ENCODE data around the gene RSBN1.
"Not testable (repeated sequence)": the region's sequence is repeated elsewhere in the genome, so short reads cannot be mapped to it uniquely, and the experiment has no call there.

The RSBN1 gene

DNA sequence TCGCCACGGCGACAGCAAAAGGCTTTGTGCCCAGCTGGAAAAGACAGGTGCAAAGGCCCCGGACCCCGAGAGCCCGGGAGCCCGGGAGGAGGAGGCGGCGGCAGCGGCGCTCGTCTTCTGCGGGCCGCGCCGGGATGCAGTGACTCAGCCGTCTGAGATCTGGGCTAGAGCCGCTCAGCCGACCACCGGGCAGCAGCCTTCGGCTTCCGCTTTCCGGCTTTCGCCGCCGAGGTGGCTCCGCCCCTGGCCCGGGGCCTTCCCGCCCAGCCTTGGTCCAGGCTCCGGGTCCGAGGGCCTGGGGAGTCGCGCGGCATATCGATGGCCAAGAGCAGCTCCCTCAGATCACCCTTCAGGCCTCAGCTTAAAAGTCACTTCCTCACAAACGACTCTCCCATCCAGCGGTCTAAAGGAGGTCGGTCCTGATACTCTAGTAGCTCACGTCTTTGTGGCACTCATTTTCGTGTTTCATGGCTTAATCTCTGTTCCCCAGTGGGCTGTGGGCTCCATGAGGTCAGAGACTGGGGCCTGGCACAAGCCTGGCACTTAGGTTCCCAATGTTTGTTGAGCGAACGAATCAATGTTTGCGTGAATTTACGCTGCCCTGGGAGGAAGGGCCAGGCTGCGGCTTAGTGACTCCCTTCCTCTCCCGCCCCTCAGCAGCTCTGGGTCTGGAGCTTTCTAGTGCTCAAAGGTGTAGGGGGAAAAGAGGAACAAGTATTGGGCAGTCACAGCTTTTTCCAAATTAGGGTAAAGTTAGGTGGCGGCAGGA is 52.8 kb downstream of the RSBN1 start, which contains the start of gene PHTF1:
PHTF1 (minus strand) TSS at position 154 of the 769 bp plus-strand sequence. CDS start 783 bp downstream, outside the sequence.
- Histone ChIP-seq H3K4me3 (ENCODE audit: low read length in 2 of 2) (peak within 1 kb of the TSS; percentile 87 to 99), H3K36me3 (ENCODE audit: control insufficient read depth in 2 of 2, insufficient read depth in 2 of 2, low read length in 2 of 2) (no peaks in the 10 kb centered on the region), H3K9ac (ENCODE audit: low read length in 2 of 2) (peak within 1 kb of the TSS; percentile 91 to 99), H3K4me1 (ENCODE audit: control insufficient read depth, insufficient read depth, low read length) (peaks cover 6% of the 10 kb centered on the region), H3K9me3 (ENCODE audit: control insufficient read depth in 2 of 2, low read length in 2 of 2) (no peaks in the 10 kb centered on the region), H3K27me3 (ENCODE audit: control insufficient read depth in 1 of 2, insufficient read depth in 2 of 2, low read length in 2 of 2) (no peaks in the 10 kb centered on the region), H3K27ac (ENCODE audit: low read length) (peak within 1 kb of the TSS; percentile 87)

DNA sequence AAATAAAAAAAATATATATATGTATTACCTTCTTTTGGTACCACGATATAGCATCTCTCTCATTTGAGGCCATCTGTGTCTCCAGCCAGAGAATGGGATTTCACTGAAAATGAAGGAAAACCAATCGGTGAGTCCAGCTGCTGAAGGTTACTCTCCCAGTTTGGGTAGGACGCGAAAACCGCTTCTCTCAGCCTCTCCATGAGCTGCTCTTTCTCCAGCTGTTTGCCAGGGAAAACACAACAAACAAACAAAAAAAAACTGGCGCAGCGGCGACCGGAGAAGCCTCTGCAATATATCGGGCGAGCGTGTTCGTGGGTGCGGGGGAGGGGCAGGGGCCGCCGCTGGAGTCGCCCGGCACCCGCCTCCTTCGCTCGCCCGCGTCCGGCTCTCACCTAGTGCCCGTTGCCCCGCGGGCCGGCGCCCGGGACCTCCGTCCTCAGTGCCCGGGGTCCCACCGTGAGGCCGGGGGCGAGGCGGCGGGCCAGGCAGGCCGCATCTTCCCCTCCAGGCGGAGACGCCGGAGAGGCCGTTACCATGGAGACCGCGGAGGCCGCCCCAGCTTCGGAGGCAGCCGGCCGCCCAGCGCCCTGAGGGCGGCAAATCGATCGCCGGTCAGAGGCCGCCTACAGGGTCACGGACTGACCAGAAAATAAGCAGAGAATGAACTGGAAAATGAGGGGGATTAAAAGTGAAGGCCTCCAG is 53.5 kb downstream of the RSBN1 start:
- Histone ChIP-seq H3K4me1 (ENCODE audit: control insufficient read depth, insufficient read depth, low read length) (peaks cover 6% of the 10 kb centered on the region), H3K27ac (ENCODE audit: low read length) (peak overlapping the region; percentile 87), H3K27me3 (ENCODE audit: control insufficient read depth in 1 of 2, insufficient read depth in 2 of 2, low read length in 2 of 2) (no peaks in the 10 kb centered on the region), H3K9me3 (ENCODE audit: control insufficient read depth in 2 of 2, low read length in 2 of 2) (no peaks in the 10 kb centered on the region), H3K9ac (ENCODE audit: low read length in 2 of 2) (peak overlapping the region; percentile 91 to 99), H3K4me3 (ENCODE audit: low read length in 2 of 2) (peak overlapping the region; percentile 87 to 99), H3K36me3 (ENCODE audit: control insufficient read depth in 2 of 2, insufficient read depth in 2 of 2, low read length in 2 of 2) (no peaks in the 10 kb centered on the region)

DNA sequence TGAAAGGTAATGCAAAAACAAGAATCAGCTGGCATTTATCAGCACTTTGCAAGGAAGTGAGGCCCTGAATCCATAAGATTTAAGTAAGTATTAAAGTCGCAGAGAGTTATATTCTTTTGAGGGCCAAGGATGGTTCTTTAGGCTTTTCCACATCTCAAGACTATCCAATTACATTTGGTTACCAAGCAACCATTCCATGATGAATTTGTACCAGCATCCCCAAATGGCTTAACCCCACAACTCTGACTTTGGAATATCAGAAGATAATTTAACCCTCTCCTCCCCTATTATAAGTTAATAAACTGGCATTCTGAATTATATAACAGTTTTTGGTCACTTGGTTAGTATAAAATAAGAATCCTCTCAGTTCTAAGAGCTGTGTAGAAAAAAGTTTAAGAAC is 55.8 kb downstream of the RSBN1 start:
- H3K9ac ChIP-seq (ENCODE audit: low read length in 2 of 2), result no peak overlapping the region
- H3K9me3 ChIP-seq (ENCODE audit: control insufficient read depth in 2 of 2, low read length in 2 of 2), result no peaks in the 10 kb centered on the region
- H3K27me3 ChIP-seq (ENCODE audit: control insufficient read depth in 1 of 2, insufficient read depth in 2 of 2, low read length in 2 of 2), result no peaks in the 10 kb centered on the region
- H3K4me3 ChIP-seq (ENCODE audit: low read length in 2 of 2), result no peak overlapping the region
- peaks cover 6% of the 10 kb centered on the region for H3K4me1 ChIP-seq (ENCODE audit: control insufficient read depth, insufficient read depth, low read length)
- H3K36me3 ChIP-seq (ENCODE audit: control insufficient read depth in 2 of 2, insufficient read depth in 2 of 2, low read length in 2 of 2), result no peaks in the 10 kb centered on the region
- H3K27ac ChIP-seq (ENCODE audit: low read length), result no peak overlapping the region

DNA sequence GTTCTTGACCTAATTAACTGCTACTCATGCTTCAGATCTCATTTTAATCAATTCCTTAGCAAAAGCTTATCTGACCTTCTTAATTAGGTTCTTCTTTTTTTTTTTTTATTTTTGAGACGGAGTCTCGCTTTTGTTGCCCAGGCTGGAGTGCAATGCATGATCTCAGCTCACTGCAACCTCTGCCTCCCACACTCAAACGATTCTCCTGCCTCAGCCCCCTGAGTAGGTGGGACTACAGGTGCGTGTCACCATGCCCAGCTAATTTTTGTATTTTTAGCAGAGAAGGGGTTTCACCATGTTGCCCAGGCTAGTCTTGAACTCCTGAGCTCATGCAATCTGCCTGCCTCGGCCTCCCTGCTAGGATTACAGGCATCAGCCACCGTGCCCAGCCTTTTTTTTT is 58.9 kb downstream of the RSBN1 start:
- not testable (repeated sequence) for H3K9me3 ChIP-seq (ENCODE audit: control insufficient read depth in 2 of 2, low read length in 2 of 2); H3K27ac ChIP-seq (ENCODE audit: low read length); H3K27me3 ChIP-seq (ENCODE audit: control insufficient read depth in 1 of 2, insufficient read depth in 2 of 2, low read length in 2 of 2); H3K36me3 ChIP-seq (ENCODE audit: control insufficient read depth in 2 of 2, insufficient read depth in 2 of 2, low read length in 2 of 2); H3K4me1 ChIP-seq (ENCODE audit: control insufficient read depth, insufficient read depth, low read length); H3K4me3 ChIP-seq (ENCODE audit: low read length in 2 of 2); H3K9ac ChIP-seq (ENCODE audit: low read length in 2 of 2)

DNA sequence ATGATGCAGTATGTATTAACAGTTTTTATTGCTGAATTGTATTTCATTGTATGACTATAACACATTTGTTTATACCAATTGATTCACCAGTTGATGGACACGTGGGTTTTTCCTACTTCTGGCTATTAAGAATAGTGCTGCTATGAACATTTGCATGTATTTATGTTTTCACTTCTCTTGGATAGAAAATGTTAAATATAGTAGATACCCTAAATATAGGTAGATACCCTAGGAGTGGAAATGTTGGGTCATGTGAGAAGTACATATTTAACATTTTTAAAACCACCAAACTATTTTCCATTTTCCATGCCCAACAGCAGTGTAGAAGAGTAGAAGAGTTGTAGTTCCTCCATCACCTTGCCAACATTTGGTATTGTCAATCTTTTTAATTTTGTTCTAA is 60.8 kb downstream of the RSBN1 start:
- Histone ChIP-seq H3K27ac (ENCODE audit: low read length) (no peak overlapping the region), H3K9me3 (ENCODE audit: control insufficient read depth in 2 of 2, low read length in 2 of 2) (no peaks in the 10 kb centered on the region), H3K4me3 (ENCODE audit: low read length in 2 of 2) (no peak overlapping the region), H3K36me3 (ENCODE audit: control insufficient read depth in 2 of 2, insufficient read depth in 2 of 2, low read length in 2 of 2) (no peaks in the 10 kb centered on the region), H3K27me3 (ENCODE audit: control insufficient read depth in 1 of 2, insufficient read depth in 2 of 2, low read length in 2 of 2) (no peaks in the 10 kb centered on the region), H3K4me1 (ENCODE audit: control insufficient read depth, insufficient read depth, low read length) (no peaks in the 10 kb centered on the region), H3K9ac (ENCODE audit: low read length in 2 of 2) (no peak overlapping the region)

DNA sequence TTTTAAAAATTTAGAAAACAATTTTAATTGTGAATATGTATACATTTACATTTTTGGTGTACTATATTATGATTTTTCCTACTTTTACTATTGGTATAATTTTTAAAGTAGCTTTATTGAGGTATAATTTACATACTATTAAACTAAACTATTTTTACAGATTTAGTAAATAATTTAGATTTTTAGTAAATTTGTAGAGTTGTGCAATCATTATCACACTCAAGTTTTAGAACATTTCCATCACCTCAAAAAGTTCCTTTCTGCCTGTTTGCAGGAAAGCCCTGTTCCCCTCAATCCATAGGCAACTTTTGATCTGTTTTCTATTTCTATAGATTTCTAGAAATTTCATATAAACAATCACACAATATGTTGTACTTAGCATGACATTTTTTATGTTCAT is 61.2 kb downstream of the RSBN1 start:
- Histone ChIP-seq H3K9me3 (ENCODE audit: control insufficient read depth in 2 of 2, low read length in 2 of 2) (no peaks in the 10 kb centered on the region), H3K4me1 (ENCODE audit: control insufficient read depth, insufficient read depth, low read length) (no peaks in the 10 kb centered on the region), H3K4me3 (ENCODE audit: low read length in 2 of 2) (no peak overlapping the region), H3K27me3 (ENCODE audit: control insufficient read depth in 1 of 2, insufficient read depth in 2 of 2, low read length in 2 of 2) (no peaks in the 10 kb centered on the region), H3K36me3 (ENCODE audit: control insufficient read depth in 2 of 2, insufficient read depth in 2 of 2, low read length in 2 of 2) (no peaks in the 10 kb centered on the region), H3K9ac (ENCODE audit: low read length in 2 of 2) (no peak overlapping the region), H3K27ac (ENCODE audit: low read length) (no peak overlapping the region)

DNA sequence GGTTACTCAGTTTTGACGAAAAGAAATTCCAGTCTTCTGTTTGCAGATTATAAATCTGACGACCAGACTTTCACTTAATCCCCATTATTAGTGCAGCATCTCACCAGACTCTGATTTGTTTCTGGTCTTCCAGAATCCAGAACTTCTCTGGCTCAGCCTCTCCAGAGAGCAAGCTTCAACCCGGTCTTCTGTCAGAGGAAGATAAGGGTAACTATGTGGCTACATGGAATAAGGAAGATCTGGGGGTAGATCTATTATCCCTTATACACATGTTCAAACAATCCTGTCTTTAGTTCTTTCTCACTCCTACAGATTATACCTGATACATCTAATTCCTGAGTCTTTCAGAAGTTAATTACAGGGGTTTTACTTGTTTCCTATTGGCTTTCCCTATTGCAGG is 62.9 kb downstream of the RSBN1 start:
- H3K27ac ChIP-seq (ENCODE audit: low read length), result no peak overlapping the region
- no peaks in the 10 kb centered on the region for H3K9me3 ChIP-seq (ENCODE audit: control insufficient read depth in 2 of 2, low read length in 2 of 2)
- no peaks in the 10 kb centered on the region for H3K36me3 ChIP-seq (ENCODE audit: control insufficient read depth in 2 of 2, insufficient read depth in 2 of 2, low read length in 2 of 2)
- no peak overlapping the region for H3K4me3 ChIP-seq (ENCODE audit: low read length in 2 of 2)
- H3K9ac ChIP-seq (ENCODE audit: low read length in 2 of 2), result no peak overlapping the region
- H3K27me3 ChIP-seq (ENCODE audit: control insufficient read depth in 1 of 2, insufficient read depth in 2 of 2, low read length in 2 of 2), result no peaks in the 10 kb centered on the region
- no peaks in the 10 kb centered on the region for H3K4me1 ChIP-seq (ENCODE audit: control insufficient read depth, insufficient read depth, low read length)

DNA sequence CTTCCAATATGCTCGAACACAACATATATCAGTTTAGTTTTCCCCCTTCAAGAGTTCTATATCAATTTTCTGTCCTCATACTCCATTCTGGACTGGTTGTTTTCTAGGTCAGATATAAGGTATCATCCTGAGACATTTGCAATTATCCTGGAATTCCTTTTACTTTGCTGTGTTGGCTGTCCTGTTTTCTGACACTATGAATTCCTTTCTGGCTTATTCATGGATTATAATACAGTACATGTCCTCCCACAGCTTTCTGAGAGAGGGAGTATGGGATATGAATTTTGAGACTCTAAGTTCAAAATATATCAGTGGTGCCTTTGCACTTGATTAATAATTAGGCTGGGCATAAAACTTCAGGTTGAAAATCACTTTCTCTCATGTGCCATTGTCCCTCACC is 64.9 kb downstream of the RSBN1 start:
- H3K36me3 ChIP-seq (ENCODE audit: control insufficient read depth in 2 of 2, insufficient read depth in 2 of 2, low read length in 2 of 2), result no peaks in the 10 kb centered on the region
- H3K4me1 ChIP-seq (ENCODE audit: control insufficient read depth, insufficient read depth, low read length), result no peaks in the 10 kb centered on the region
- H3K27ac ChIP-seq (ENCODE audit: low read length), result no peak overlapping the region
- H3K4me3 ChIP-seq (ENCODE audit: low read length in 2 of 2), result no peak overlapping the region
- H3K9ac ChIP-seq (ENCODE audit: low read length in 2 of 2), result no peak overlapping the region
- H3K27me3 ChIP-seq (ENCODE audit: control insufficient read depth in 1 of 2, insufficient read depth in 2 of 2, low read length in 2 of 2), result no peaks in the 10 kb centered on the region
- no peaks in the 10 kb centered on the region for H3K9me3 ChIP-seq (ENCODE audit: control insufficient read depth in 2 of 2, low read length in 2 of 2)

DNA sequence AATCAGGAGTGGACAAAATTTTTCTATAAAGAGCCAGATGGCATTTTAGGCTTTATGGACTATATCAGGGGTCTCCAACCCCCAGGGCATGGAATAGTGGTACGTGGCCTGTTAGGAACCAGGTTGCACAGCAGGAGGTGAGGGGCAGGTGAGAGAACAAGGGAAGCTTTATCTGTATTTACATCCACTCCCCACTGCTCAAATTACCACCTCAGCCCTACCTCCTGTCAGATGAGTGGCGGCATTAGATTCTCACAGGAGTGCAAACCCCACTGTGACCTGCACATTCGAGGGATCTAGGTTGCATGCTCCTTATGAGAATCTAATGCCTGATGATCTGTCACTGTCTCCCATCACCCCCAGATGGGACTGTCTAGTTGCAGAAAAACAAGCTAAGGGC is 66.9 kb downstream of the RSBN1 start:
- Histone ChIP-seq H3K27ac (ENCODE audit: low read length) (no peak overlapping the region), H3K4me3 (ENCODE audit: low read length in 2 of 2) (no peak overlapping the region), H3K4me1 (ENCODE audit: control insufficient read depth, insufficient read depth, low read length) (no peaks in the 10 kb centered on the region), H3K36me3 (ENCODE audit: control insufficient read depth in 2 of 2, insufficient read depth in 2 of 2, low read length in 2 of 2) (no peaks in the 10 kb centered on the region), H3K9me3 (ENCODE audit: control insufficient read depth in 2 of 2, low read length in 2 of 2) (no peaks in the 10 kb centered on the region), H3K27me3 (ENCODE audit: control insufficient read depth in 1 of 2, insufficient read depth in 2 of 2, low read length in 2 of 2) (no peaks in the 10 kb centered on the region), H3K9ac (ENCODE audit: low read length in 2 of 2) (no peak overlapping the region)

DNA sequence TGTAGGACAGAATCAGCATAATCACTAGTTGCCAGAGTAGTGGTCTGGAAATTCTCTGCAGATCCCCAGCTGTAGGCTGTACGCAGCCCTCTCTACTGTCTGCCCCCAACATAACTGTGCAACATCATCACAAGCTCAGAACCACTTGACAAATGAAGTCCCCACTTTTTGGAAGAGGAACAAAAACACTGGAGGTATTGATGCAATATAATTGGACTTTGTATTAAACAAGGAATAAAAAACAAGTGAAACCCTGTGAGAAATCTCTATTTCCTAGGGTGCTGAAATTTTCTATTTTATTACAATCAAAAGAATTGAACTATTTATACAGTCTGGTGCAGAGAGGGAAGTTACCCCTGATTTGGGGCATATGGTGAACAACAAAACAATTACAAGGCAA is 68.2 kb downstream of the RSBN1 start:
- Histone ChIP-seq H3K27me3 (ENCODE audit: control insufficient read depth in 1 of 2, insufficient read depth in 2 of 2, low read length in 2 of 2) (no peaks in the 10 kb centered on the region), H3K27ac (ENCODE audit: low read length) (no peak overlapping the region), H3K9me3 (ENCODE audit: control insufficient read depth in 2 of 2, low read length in 2 of 2) (no peaks in the 10 kb centered on the region), H3K9ac (ENCODE audit: low read length in 2 of 2) (no peak overlapping the region), H3K4me3 (ENCODE audit: low read length in 2 of 2) (no peak overlapping the region), H3K4me1 (ENCODE audit: control insufficient read depth, insufficient read depth, low read length) (no peaks in the 10 kb centered on the region), H3K36me3 (ENCODE audit: control insufficient read depth in 2 of 2, insufficient read depth in 2 of 2, low read length in 2 of 2) (no peaks in the 10 kb centered on the region)

DNA sequence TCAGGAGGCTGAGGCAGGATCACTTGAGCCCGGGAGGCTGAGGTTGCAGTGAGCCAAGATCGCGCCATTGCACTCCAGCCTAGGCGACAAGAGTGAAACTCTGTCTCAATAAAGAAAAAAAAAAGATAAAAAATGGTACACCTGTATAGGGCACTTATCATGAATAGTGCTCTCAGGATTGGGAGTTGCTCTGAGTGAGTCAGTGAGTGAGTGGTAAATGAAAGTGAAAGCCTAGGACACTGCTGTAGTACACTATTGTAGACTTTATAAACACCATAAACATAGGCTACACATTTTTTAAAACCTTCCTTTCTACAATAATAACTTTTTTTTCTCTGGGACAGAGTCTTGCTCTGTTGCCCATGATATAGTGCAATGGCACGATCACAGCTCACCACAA is 69.8 kb downstream of the RSBN1 start:
- Histone ChIP-seq H3K9me3 (ENCODE audit: control insufficient read depth in 2 of 2, low read length in 2 of 2) (no peaks in the 10 kb centered on the region), H3K9ac (ENCODE audit: low read length in 2 of 2) (no peak overlapping the region), H3K4me1 (ENCODE audit: control insufficient read depth, insufficient read depth, low read length) (no peaks in the 10 kb centered on the region), H3K27ac (ENCODE audit: low read length) (no peak overlapping the region), H3K4me3 (ENCODE audit: low read length in 2 of 2) (no peak overlapping the region), H3K36me3 (ENCODE audit: control insufficient read depth in 2 of 2, insufficient read depth in 2 of 2, low read length in 2 of 2) (peaks cover 0 to under 1% of the 10 kb centered on the region in 2 donors), H3K27me3 (ENCODE audit: control insufficient read depth in 1 of 2, insufficient read depth in 2 of 2, low read length in 2 of 2) (no peaks in the 10 kb centered on the region)

Measured in stomach smooth muscle (tissue), 2 donors.